Keratinocyte (primary cell): Measurements from ENCODE around the gene TNFSF8.

Experiments used
- CTCF ChIP-seq, 3 experiments: IDR thresholded peaks in 1 of 3; conservative IDR thresholded peaks in 1 of 3; optimal IDR thresholded peaks in 1 of 3; 2 replicates in 2 of 3; 3 replicates in 1 of 3; pipeline versions ENCODE3 to v1.5.1; 2011; ENCODE audit warnings: low read length in 3 of 3, mild to moderate bottlenecking in 3 of 3, moderate library complexity in 2 of 3, control low read depth in 1 of 3, inconsistent platforms in 1 of 3; ENCODE audit not compliant: insufficient read depth in 2 of 3; ENCODE audit errors: extremely low read depth in 1 of 3
- EZH2 ChIP-seq: IDR thresholded peaks from one replicate; pipeline ENCODE4 v1.6.1; 2012; ENCODE audit warnings: inconsistent platforms, mild to moderate bottlenecking, low read length, moderate library complexity

GRCh38 chr9:114910541-114910940, 19.9 kb downstream of the TNFSF8 start:
- TF ChIP-seq CTCF (optimal IDR thresholded peaks at IDR 0.05 in 1 of 3, IDR thresholded peaks at IDR 0.05 in 1 of 3, conservative IDR thresholded peaks at IDR 0.05 in 1 of 3; ENCODE audit: extremely low read depth in 1 of 3, insufficient read depth in 2 of 3, low read length in 3 of 3): peak in 1 of 3 experiments; percentile 20
- no peak for TF ChIP-seq EZH2
